Coronary artery (tissue), 2 donors: ENCODE measurements around the gene KMT2E.
"Not testable (repeated sequence)": the region's sequence is repeated elsewhere in the genome, so short reads cannot be mapped to it uniquely, and the experiment has no call there.

ENCODE experiments used
- DNase-seq: peaks from one replicate; pipeline ENCODE4 v3.0.0-alpha.2; 2017; ENCODE audit warnings: low spot score
- H3K27ac ChIP-seq, 2 donors: fragments of 200-600 bp; sonication (generic); one replicate each; pipeline ENCODE4 v1.5.1; 2016 to 2019
- H3K4me3 ChIP-seq: fragments of 200-600 bp; sonication (generic); 2 replicates; pipeline ENCODE4 v1.5.1; 2016; ENCODE audit warnings: mild to moderate bottlenecking, moderate library complexity
- CTCF ChIP-seq: fragments of 200-600 bp; sonication (generic); IDR thresholded peaks from one replicate; pipeline ENCODE4 v1.5.1; 2019; ENCODE audit warnings: antibody characterized with exemption

Gene KMT2E

DNA sequence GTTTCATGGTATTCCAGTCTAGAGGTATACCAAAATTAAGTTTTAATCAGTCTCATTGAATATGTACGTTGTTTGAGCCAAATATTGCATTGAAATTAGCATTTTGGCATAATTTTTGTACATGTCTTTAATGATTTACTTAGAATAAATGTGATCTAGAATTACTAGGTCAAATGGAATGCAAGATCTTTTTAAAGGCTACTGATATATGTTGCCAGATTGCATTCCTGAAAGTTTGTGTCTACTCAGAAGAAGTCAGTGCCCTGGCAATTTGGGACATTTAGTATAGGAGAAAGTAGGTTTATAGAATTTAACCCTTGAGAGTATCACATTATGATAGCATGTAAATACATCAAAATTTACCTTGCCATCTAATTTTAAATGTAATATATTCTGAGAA lies 32.4 kb downstream of the KMT2E start:
- Histone ChIP-seq H3K4me3 (no peak overlapping the region), H3K27ac (peak overlapping the region in 1 of 2 donors; percentile 38)
- TF ChIP-seq CTCF, result no peak
- no peak for DNase-seq

DNA sequence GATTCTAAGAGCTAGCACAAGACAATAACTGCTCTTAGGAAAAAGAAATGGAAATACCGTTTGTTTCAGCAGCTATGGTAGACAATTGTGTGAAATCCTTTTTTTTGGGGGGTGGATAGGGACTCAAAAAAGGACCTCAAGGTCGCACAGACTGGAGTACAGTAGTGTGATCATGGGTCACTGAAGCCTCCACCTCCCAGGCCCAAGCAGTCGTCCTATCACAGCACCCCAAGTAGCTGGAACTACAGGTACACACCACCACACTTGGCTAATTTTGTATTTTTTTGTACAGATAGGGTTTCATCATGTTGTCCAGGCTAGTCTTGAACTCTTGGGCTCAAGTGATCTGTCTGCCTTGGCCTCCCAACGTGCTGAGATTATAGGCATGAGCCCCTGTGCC lies 33.9 kb downstream of the KMT2E start:
- Histone ChIP-seq H3K27ac (peak overlapping the region; percentile 21 to 38), H3K4me3 (peak overlapping the region; percentile 18)
- no peak for TF ChIP-seq CTCF
- DNase-seq, result no peak

GRCh38 chr7:105050493-105050892 lies 36.5 kb downstream of the KMT2E start:
- no peak overlapping the region for H3K27ac ChIP-seq
- no peak overlapping the region for H3K4me3 ChIP-seq
- DNase-seq, result no peak
- TF ChIP-seq CTCF, result no peak

DNA sequence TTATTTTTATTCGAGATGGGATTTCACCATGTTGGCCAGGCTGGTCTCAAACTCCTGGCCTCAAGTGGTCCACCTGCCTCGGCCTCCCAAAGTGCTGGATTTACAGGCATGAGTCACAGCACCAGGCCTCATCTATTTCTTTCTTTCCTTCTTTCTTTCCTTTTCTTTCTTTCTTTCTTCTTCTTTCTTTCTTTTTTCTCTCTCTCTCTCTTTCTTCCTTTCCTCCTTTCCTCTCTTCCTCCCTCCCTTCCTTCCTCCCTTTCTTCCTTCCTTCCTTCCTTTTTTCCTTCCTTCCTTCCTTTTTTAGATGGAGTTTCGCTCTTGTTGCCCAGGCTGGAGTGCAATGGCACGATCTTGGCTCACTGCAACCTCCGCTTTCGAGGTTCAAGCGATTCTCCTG lies 36.9 kb downstream of the KMT2E start:
- H3K27ac ChIP-seq, DNase-seq, H3K4me3 ChIP-seq: not testable (repeated sequence)

- no peak for DNase-seq
- no peak overlapping the region for H3K27ac ChIP-seq
- H3K4me3 ChIP-seq, result no peak overlapping the region
- TF ChIP-seq CTCF, result no peak
These were observed 41.1 kb downstream of the KMT2E start for GRCh38 chr7:105055084-105055483.

GRCh38 chr7:105055621-105056020 lies 41.6 kb downstream of the KMT2E start:
- no peak for TF ChIP-seq CTCF
- no peak overlapping the region for H3K27ac ChIP-seq
- DNase-seq, result no peak
- no peak overlapping the region for H3K4me3 ChIP-seq

DNA sequence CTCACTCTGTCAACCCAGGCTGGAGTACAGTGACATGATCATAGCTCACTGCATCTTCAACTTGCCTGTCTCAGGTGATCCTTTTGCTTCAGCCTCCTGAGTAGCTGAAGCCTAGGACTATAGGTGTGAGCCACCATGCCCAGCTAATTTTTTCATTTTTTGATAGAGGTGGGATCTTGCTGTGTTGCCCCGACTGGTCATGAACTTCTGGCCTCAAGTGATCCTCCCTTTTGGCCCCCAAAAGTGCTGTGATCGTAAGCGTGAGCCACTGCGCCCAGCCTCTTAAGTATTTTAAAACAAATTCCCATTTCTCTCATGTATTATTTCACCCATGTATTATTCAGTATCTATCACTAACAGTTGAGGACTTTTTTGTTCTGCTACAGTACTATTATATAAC lies 43.5 kb downstream of the KMT2E start:
- Histone ChIP-seq H3K27ac (no peak overlapping the region), H3K4me3 (no peak overlapping the region)
- no peak for DNase-seq
- TF ChIP-seq CTCF, result no peak

DNA sequence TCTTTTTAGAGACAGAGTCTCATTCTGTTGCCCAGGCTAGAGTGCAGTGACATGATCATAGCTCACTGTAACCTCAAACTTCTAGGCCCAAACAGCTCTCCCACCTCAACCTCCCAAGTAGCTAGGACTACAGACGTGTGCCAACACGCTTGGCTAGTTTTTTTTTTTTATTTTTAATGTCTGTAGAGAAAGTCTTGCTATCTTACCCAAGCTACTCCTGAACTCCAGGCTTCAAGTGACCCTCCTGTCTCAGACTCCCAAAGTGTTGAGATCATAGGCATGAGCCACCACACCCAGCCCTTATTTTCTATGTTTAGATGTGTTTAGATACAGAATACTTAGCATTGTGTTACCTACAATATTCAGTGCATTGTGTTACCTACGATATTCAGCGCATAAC lies 46.4 kb downstream of the KMT2E start:
- DNase-seq, result no peak
- H3K4me3 ChIP-seq, result no peak overlapping the region
- peak overlapping the region in 1 of 2 donors; percentile 38 for H3K27ac ChIP-seq
- no peak for TF ChIP-seq CTCF
